H1 (cell line): ENCODE data around the gene HNF1A.

Experiments used
- ATF3 ChIP-seq: IDR thresholded peaks from 2 replicates; pipeline ENCODE4 v1.6.1; 2011; ENCODE audit warnings: low read depth, mild to moderate bottlenecking, low read length; ENCODE audit not compliant: insufficient read depth
- CHD2 ChIP-seq: IDR thresholded peaks from 2 replicates; pipeline ENCODE4 v1.6.1; 2012; ENCODE audit warnings: low read length, improper control_type of control experiment
- CREB1 ChIP-seq: IDR thresholded peaks from 2 replicates; pipeline ENCODE4 v1.6.1; 2012; ENCODE audit warnings: inconsistent platforms
- CTCF ChIP-seq, 3 experiments: IDR thresholded peaks; 1 replicate in 2 of 3; 2 replicates in 1 of 3; pipeline versions ENCODE4 v1.5.1 to v1.6.1; 2011; ENCODE audit warnings: low read length in 3 of 3, mild to moderate bottlenecking in 3 of 3, inconsistent platforms in 2 of 3, low read depth in 1 of 3, moderate library complexity in 1 of 3; ENCODE audit not compliant: insufficient read depth in 1 of 3; ENCODE audit errors: control extremely low read depth in 1 of 3
- E2F6 ChIP-seq: IDR thresholded peaks from 2 replicates; pipeline ENCODE4 v1.6.1; 2012; ENCODE audit warnings: inconsistent platforms
- EP300 ChIP-seq, 2 experiments: IDR thresholded peaks; 1 replicate in 1 of 2; 2 replicates in 1 of 2; pipeline ENCODE4 v1.6.1; 2011 to 2012; ENCODE audit warnings: low read depth in 2 of 2, low read length in 2 of 2, mild to moderate bottlenecking in 2 of 2, borderline replicate concordance in 1 of 2, inconsistent platforms in 1 of 2, moderate library complexity in 1 of 2
- EZH2 ChIP-seq: fragments of 200-600 bp; sonication (generic); IDR thresholded peaks from 2 replicates; pipeline ENCODE4 v1.7.1; 2012; ENCODE audit warnings: low read depth, mild to moderate bottlenecking, moderate library complexity, low read length, inconsistent platforms; ENCODE audit not compliant: severe bottlenecking
- GTF2F1 ChIP-seq: IDR thresholded peaks from 2 replicates; pipeline ENCODE4 v1.6.1; 2012; ENCODE audit warnings: low read depth, low read length, improper control_type of control experiment, borderline replicate concordance
- POLR2A ChIP-seq, 2 experiments: IDR thresholded peaks; 1 replicate in 1 of 2; 2 replicates in 1 of 2; pipeline ENCODE4 v1.6.1; 2011; ENCODE audit warnings: low read depth in 2 of 2, low read length in 2 of 2, mild to moderate bottlenecking in 2 of 2; ENCODE audit errors: control extremely low read depth in 1 of 2
- POLR2AphosphoS5 ChIP-seq: IDR thresholded peaks from 2 replicates; pipeline ENCODE4 v1.6.1; 2011; ENCODE audit warnings: low read depth, low read length
- RXRA ChIP-seq: IDR thresholded peaks from 2 replicates; pipeline ENCODE4 v1.6.1; 2011; ENCODE audit warnings: low read depth, mild to moderate bottlenecking, low read length, moderate library complexity; ENCODE audit not compliant: insufficient read depth
- SAP30 ChIP-seq: fragments of 300-600 bp; sonication (generic); IDR thresholded peaks from 2 replicates; pipeline ENCODE4 v1.7.1; 2012; ENCODE audit warnings: low read length, moderate library complexity, mild to moderate bottlenecking, inconsistent platforms; ENCODE audit not compliant: insufficient read depth, insufficient replicate concordance
- SIX5 ChIP-seq: IDR thresholded peaks from 2 replicates; pipeline ENCODE4 v1.6.1; 2011; ENCODE audit warnings: mild to moderate bottlenecking, low read depth, low read length

GRCh38 chr12:120981407-120981941, 3.1 kb downstream of the HNF1A start:
- TF ChIP-seq CTCF (IDR thresholded peaks at IDR 0.05; ENCODE audit: control extremely low read depth in 1 of 3, insufficient read depth in 1 of 3, low read depth in 1 of 3, low read length in 3 of 3), result no peak
- no peak for TF ChIP-seq POLR2AphosphoS5
- TF ChIP-seq EZH2, result no peak
- TF ChIP-seq E2F6, result no peak
- no peak for TF ChIP-seq RXRA
- TF ChIP-seq CHD2, result no peak
- no peak for TF ChIP-seq SAP30
- no peak for TF ChIP-seq CREB1
- no peak for TF ChIP-seq POLR2A (IDR thresholded peaks at IDR 0.05; ENCODE audit: control extremely low read depth in 1 of 2, low read depth in 2 of 2, low read length in 2 of 2)
- TF ChIP-seq EP300 (IDR thresholded peaks at IDR 0.05; ENCODE audit: borderline replicate concordance in 1 of 2, low read depth in 2 of 2, low read length in 2 of 2), result no peak
- no peak for TF ChIP-seq SIX5
- TF ChIP-seq GTF2F1, result no peak
- TF ChIP-seq ATF3, result no peak
